ENCODE measurements around the gene GPR146. TPM values are rescaled to one million over a fixed set of nuclear protein-coding genes. Genes with fewer than 3 reads are reported as not detected.

Gene GPR146
- total RNA-seq, 1 donor from 2014 or later = 1.7 TPM

GRCh38 chr7:1079546-1079945 is 35.2 kb downstream of the GPR146 start:
- TF ChIP-seq EZH2 (IDR thresholded peaks at IDR 0.05; ENCODE audit: insufficient read depth, low read length) = no peak
- TF ChIP-seq, protein P1, sequence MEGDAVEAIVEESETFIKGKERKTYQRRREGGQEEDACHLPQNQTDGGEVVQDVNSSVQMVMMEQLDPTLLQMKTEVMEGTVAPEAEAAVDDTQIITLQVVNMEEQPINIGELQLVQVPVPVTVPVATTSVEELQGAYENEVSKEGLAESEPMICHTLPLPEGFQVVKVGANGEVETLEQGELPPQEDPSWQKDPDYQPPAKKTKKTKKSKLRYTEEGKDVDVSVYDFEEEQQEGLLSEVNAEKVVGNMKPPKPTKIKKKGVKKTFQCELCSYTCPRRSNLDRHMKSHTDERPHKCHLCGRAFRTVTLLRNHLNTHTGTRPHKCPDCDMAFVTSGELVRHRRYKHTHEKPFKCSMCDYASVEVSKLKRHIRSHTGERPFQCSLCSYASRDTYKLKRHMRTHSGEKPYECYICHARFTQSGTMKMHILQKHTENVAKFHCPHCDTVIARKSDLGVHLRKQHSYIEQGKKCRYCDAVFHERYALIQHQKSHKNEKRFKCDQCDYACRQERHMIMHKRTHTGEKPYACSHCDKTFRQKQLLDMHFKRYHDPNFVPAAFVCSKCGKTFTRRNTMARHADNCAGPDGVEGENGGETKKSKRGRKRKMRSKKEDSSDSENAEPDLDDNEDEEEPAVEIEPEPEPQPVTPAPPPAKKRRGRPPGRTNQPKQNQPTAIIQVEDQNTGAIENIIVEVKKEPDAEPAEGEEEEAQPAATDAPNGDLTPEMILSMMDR (IDR thresholded peaks at IDR 0.05; ENCODE audit: insufficient read depth, low read depth, low read length) = no peak
- Mint-ChIP-seq H3K4me1 (ENCODE audit: low read depth, unreplicated experiment) (peaks cover 2% of the 10 kb centered on the region), H3K4me3 (ENCODE audit: unreplicated experiment) (no peak overlapping the region), H3K36me3 (ENCODE audit: low read depth, unreplicated experiment) (peaks cover 3% of the 10 kb centered on the region), H3K27ac (ENCODE audit: unreplicated experiment) (peak overlapping the region; percentile 47), H3K9me3 (ENCODE audit: unreplicated experiment) (no peaks in the 10 kb centered on the region), H3K27me3 (ENCODE audit: low read depth, unreplicated experiment) (no peaks in the 10 kb centered on the region)
- H3K27ac ChIP-seq (ENCODE audit: low read depth, low read length) = no peak overlapping the region
- FAIRE-seq = no peak
- H2AFZ ChIP-seq (ENCODE audit: low read depth, low read length) = no peak overlapping the region
- no peak overlapping the region for H3K4me2 ChIP-seq (ENCODE audit: low read length)
- H3K4me1 ChIP-seq (ENCODE audit: insufficient read depth, low read length) = peaks cover 24% of the 10 kb centered on the region
- H3K79me2 ChIP-seq (ENCODE audit: insufficient read depth, low read length) = peaks cover 4% of the 10 kb centered on the region
- peaks cover 83% of the 10 kb centered on the region for H4K20me1 ChIP-seq (ENCODE audit: insufficient read depth, low read length)
- no peak for DNase-seq (ENCODE audit: low read depth)
- no peaks in the 10 kb centered on the region for H3K27me3 ChIP-seq (ENCODE audit: insufficient read depth, low read length)
- no peak overlapping the region for H3K9ac ChIP-seq (ENCODE audit: low read length)
- no peak overlapping the region for H3K4me3 ChIP-seq (ENCODE audit: insufficient read depth, low read depth, low read length)
- no peaks in the 10 kb centered on the region for H3K36me3 ChIP-seq (ENCODE audit: insufficient read depth, low read length)
- no peaks in the 10 kb centered on the region for H3K9me3 ChIP-seq (ENCODE audit: insufficient read depth, low read depth, low read length)

- Mint-ChIP-seq H3K27me3 (ENCODE audit: low read depth, unreplicated experiment) (no peaks in the 10 kb centered on the region), H3K9me3 (ENCODE audit: unreplicated experiment) (no peaks in the 10 kb centered on the region), H3K27ac (ENCODE audit: unreplicated experiment) (no peak overlapping the region), H3K36me3 (ENCODE audit: low read depth, unreplicated experiment) (peaks cover 3% of the 10 kb centered on the region), H3K4me1 (ENCODE audit: low read depth, unreplicated experiment) (peaks cover 4% of the 10 kb centered on the region), H3K4me3 (ENCODE audit: unreplicated experiment) (no peak overlapping the region)
- Histone ChIP-seq H3K4me3 (ENCODE audit: insufficient read depth, low read depth, low read length) (no peak overlapping the region), H3K79me2 (ENCODE audit: insufficient read depth, low read length) (peaks cover 4% of the 10 kb centered on the region), H3K27ac (ENCODE audit: low read depth, low read length) (no peak overlapping the region), H3K36me3 (ENCODE audit: insufficient read depth, low read length) (no peaks in the 10 kb centered on the region), H3K27me3 (ENCODE audit: insufficient read depth, low read length) (no peaks in the 10 kb centered on the region), H3K9ac (ENCODE audit: low read length) (no peak overlapping the region), H3K4me1 (ENCODE audit: insufficient read depth, low read length) (peaks cover 24% of the 10 kb centered on the region), H4K20me1 (ENCODE audit: insufficient read depth, low read length) (peaks cover 85% of the 10 kb centered on the region), H2AFZ (ENCODE audit: low read depth, low read length) (no peak overlapping the region), H3K4me2 (ENCODE audit: low read length) (no peak overlapping the region), H3K9me3 (ENCODE audit: insufficient read depth, low read depth, low read length) (no peaks in the 10 kb centered on the region)
- TF ChIP-seq EZH2 (IDR thresholded peaks at IDR 0.05; ENCODE audit: insufficient read depth, low read length) = no peak
- TF ChIP-seq, protein P1 (IDR thresholded peaks at IDR 0.05; ENCODE audit: insufficient read depth, low read depth, low read length) = no peak
- DNase-seq (ENCODE audit: low read depth) (no peak), FAIRE-seq (no peak)
These were observed 36.0 kb downstream of the GPR146 start for GRCh38 chr7:1080252-1080920.

DNA sequence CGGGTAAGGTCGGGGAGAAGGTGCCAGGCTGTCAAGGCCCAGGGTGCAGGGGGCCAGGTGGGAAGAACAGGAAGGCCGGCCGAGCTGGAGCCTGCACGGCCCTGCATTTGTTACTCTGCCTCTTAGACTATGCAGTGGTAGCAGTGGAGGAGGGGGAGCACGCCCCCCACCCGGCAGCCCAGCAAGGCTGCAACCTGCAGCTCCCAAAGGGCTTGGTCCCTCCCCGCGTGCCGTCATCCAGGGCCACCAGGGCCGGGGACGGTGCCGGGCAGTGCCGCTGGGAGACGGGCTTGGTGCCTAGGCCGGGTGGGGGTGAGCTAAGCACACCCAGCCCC is 36.5 kb downstream of the GPR146 start:
- H3K27ac ChIP-seq (ENCODE audit: low read depth, low read length) = no peak overlapping the region
- FAIRE-seq = no peak
- H3K36me3 ChIP-seq (ENCODE audit: insufficient read depth, low read length) = no peaks in the 10 kb centered on the region
- H3K4me1 ChIP-seq (ENCODE audit: insufficient read depth, low read length) = peaks cover 26% of the 10 kb centered on the region
- H3K9me3 ChIP-seq (ENCODE audit: insufficient read depth, low read depth, low read length) = no peaks in the 10 kb centered on the region
- DNase-seq (ENCODE audit: low read depth) = no peak
- no peak overlapping the region for H3K4me2 ChIP-seq (ENCODE audit: low read length)
- H3K9ac ChIP-seq (ENCODE audit: low read length) = no peak overlapping the region
- Mint-ChIP-seq H3K36me3 (ENCODE audit: low read depth, unreplicated experiment) (peaks cover 3% of the 10 kb centered on the region), H3K4me3 (ENCODE audit: unreplicated experiment) (no peak overlapping the region), H3K27ac (ENCODE audit: unreplicated experiment) (no peak overlapping the region), H3K4me1 (ENCODE audit: low read depth, unreplicated experiment) (peaks cover 6% of the 10 kb centered on the region), H3K9me3 (ENCODE audit: unreplicated experiment) (no peaks in the 10 kb centered on the region), H3K27me3 (ENCODE audit: low read depth, unreplicated experiment) (no peaks in the 10 kb centered on the region)
- H3K4me3 ChIP-seq (ENCODE audit: insufficient read depth, low read depth, low read length) = no peak overlapping the region
- no peaks in the 10 kb centered on the region for H3K27me3 ChIP-seq (ENCODE audit: insufficient read depth, low read length)
- no peak overlapping the region for H2AFZ ChIP-seq (ENCODE audit: low read depth, low read length)
- peaks cover 4% of the 10 kb centered on the region for H3K79me2 ChIP-seq (ENCODE audit: insufficient read depth, low read length)
- peaks cover 87% of the 10 kb centered on the region for H4K20me1 ChIP-seq (ENCODE audit: insufficient read depth, low read length)
- TF ChIP-seq EZH2 (IDR thresholded peaks at IDR 0.05; ENCODE audit: insufficient read depth, low read length) = no peak
- TF ChIP-seq, protein P1 (IDR thresholded peaks at IDR 0.05; ENCODE audit: insufficient read depth, low read depth, low read length) = no peak

Data from astrocyte (in vitro differentiated cells and primary cell).